Measurements from ENCODE around the gene SPTB. TPM values are rescaled to one million over a fixed set of nuclear protein-coding genes. Genes with fewer than 3 reads are reported as not detected.

The SPTB gene
- total RNA-seq, result 0.63 and 1.8 TPM in 2 replicates

DNA sequence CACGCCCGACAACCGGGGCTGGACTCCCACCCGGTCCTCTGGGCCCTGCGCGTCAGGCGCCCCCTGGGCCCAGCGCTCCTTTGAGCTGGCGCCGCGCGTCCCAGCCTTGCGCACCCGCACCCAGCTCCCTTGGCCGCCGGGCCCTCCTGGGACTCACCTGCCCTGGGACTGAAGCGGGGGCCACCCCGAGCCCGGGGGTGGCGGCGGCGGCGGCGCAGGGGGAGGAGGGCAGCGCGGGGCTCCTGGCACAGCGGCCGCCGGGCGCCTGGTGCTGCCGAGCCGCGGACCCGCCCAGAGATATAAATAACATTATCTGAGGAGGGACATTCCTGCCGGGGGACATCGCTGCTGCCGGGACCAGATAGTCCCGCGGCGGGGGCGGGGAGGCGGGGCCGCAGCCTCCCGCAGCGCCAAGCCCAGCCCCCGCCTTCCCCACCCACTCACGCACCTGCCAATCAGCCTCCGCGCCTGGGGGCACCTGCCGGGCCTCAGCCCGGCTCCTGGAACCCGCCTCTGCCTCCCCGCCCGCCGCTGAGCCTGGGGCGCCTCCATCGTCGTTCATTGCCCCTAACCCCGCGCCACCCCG is at the start of gene SPTB:
SPTB (minus strand) TSS at position 273 of the 586 bp plus-strand sequence. CDS start 56,813 bp downstream, outside the sequence.

GRCh38 chr14:64914237-64915028 is 34.7 kb upstream of the SPTB start, which contains the start of gene CHURC1:
CHURC1 (plus strand) TSS chr14:64914455; CDS start chr14:64914496, 41 bp downstream.

GRCh38 chr14:64704143-64704742 is 175.5 kb downstream of the SPTB start, which contains the start of gene PLEKHG3:
PLEKHG3 (plus strand) TSS chr14:64704424; CDS start chr14:64727632, 23,208 bp downstream.

Other genes starting within 250 kb of the SPTB start
- 60.0 and 136 TPM in 2 replicates for gene PLEKHG3, start 175.5 kb downstream of the SPTB start, total RNA-seq
- gene CHURC1, start 34.5 kb upstream of the SPTB start, total RNA-seq, result 38.8 and 49.9 TPM in 2 replicates
- gene GPX2, start 62.8 kb upstream of the SPTB start, total RNA-seq, result not detected in 2 replicates
- gene RAB15, start 92.4 kb upstream of the SPTB start, total RNA-seq, result 11.9 and 24.3 TPM in 2 replicates
- 18.9 and 19.1 TPM in 2 replicates for gene FNTB, start 107.0 kb upstream of the SPTB start, total RNA-seq
- gene MAX, start 222.6 kb upstream of the SPTB start, total RNA-seq, result 23.3 and 45.3 TPM in 2 replicates